Left ventricle myocardium inferior (tissue), 1 donor: ENCODE data around the gene RAB31. TPM values are rescaled to one million over a fixed set of nuclear protein-coding genes. Genes with fewer than 3 reads are reported as not detected.
"Not testable (repeated sequence)": the region's sequence is repeated elsewhere in the genome, so short reads cannot be mapped to it uniquely, and the experiment has no call there.

Experiments
- DNase-seq: peaks from one replicate; pipeline ENCODE4 v3.0.0-alpha.2; 2020
- H3K27ac ChIP-seq: fragments of 200-600 bp; replicated peaks from 2 replicates; pipeline ENCODE4 v1.8.0; 2021
- H3K27me3 ChIP-seq: fragments of 200-600 bp; 2 replicates; pipeline ENCODE4 v1.8.0; 2021; ENCODE audit warnings: low read depth
- H3K36me3 ChIP-seq: fragments of 200-600 bp; 2 replicates; pipeline ENCODE4 v1.8.0; 2021
- H3K4me1 ChIP-seq: fragments of 200-600 bp; 2 replicates; pipeline ENCODE4 v1.8.0; 2021
- H3K4me3 ChIP-seq: fragments of 200-600 bp; 2 replicates; pipeline ENCODE4 v1.8.0; 2021; ENCODE audit warnings: mild to moderate bottlenecking, moderate library complexity
- H3K9me3 ChIP-seq: fragments of 200-600 bp; replicated peaks from 2 replicates; pipeline ENCODE4 v1.8.0; 2021
- intact Hi-C: fragments of 100-400 bp; cut with micrococcal nuclease; formaldehyde crosslinking; loops from one replicate; pipeline ENCODE4 v1.11.0; 2022
- total RNA-seq: library from RNA; stranded (reverse); fragmentation: NEBNext Ultra II Directional; extraction: Animal tissue kit (Norgen Biotek cat#: 25700); gene quantifications from one replicate; pipeline ENCODE4 v1.2.1, GENCODE V29; 2021
- TF ChIP-seq, protein P1 (sequence below): fragments of 200-600 bp; IDR thresholded peaks from 2 replicates; pipeline ENCODE4 v1.8.0; 2021; ENCODE audit warnings: antibody characterized with exemption, mild to moderate bottlenecking, borderline replicate concordance
- donor health status: DM: no; HTN: yes; CAD: no; lungs with severe emphysema.

The RAB31 gene
- total RNA-seq, 1 donor from 2014 or later = 12.0 TPM

DNA sequence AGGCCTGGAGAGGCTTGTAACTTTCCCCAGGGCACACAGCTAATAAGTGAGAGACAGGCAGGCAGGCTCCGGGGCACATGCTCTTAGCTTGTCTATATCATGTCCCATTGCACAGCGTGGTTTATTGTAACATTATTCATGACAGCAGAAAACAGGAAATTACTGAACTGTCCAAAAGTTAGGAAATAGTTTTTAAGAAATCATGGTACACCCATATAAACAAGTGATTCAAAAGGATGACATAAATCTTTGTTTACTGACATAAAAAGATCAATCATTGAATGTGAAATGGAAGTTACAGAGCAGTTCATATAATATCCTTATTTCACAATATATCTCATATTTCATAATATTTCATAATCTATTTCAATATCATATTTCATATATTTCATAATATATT, 143.4 kb downstream of the RAB31 start:
- Histone ChIP-seq H3K27me3 (no peaks in the 10 kb centered on the region), H3K4me1 (peaks cover 24% of the 10 kb centered on the region), H3K27ac (no peak overlapping the region), H3K36me3 (no peaks in the 10 kb centered on the region), H3K4me3 (no peak overlapping the region), H3K9me3 (no peaks in the 10 kb centered on the region)
- TF ChIP-seq, protein P1, sequence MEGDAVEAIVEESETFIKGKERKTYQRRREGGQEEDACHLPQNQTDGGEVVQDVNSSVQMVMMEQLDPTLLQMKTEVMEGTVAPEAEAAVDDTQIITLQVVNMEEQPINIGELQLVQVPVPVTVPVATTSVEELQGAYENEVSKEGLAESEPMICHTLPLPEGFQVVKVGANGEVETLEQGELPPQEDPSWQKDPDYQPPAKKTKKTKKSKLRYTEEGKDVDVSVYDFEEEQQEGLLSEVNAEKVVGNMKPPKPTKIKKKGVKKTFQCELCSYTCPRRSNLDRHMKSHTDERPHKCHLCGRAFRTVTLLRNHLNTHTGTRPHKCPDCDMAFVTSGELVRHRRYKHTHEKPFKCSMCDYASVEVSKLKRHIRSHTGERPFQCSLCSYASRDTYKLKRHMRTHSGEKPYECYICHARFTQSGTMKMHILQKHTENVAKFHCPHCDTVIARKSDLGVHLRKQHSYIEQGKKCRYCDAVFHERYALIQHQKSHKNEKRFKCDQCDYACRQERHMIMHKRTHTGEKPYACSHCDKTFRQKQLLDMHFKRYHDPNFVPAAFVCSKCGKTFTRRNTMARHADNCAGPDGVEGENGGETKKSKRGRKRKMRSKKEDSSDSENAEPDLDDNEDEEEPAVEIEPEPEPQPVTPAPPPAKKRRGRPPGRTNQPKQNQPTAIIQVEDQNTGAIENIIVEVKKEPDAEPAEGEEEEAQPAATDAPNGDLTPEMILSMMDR = no peak
- intact Hi-C loops = no loop called here
- DNase-seq = no peak

DNA sequence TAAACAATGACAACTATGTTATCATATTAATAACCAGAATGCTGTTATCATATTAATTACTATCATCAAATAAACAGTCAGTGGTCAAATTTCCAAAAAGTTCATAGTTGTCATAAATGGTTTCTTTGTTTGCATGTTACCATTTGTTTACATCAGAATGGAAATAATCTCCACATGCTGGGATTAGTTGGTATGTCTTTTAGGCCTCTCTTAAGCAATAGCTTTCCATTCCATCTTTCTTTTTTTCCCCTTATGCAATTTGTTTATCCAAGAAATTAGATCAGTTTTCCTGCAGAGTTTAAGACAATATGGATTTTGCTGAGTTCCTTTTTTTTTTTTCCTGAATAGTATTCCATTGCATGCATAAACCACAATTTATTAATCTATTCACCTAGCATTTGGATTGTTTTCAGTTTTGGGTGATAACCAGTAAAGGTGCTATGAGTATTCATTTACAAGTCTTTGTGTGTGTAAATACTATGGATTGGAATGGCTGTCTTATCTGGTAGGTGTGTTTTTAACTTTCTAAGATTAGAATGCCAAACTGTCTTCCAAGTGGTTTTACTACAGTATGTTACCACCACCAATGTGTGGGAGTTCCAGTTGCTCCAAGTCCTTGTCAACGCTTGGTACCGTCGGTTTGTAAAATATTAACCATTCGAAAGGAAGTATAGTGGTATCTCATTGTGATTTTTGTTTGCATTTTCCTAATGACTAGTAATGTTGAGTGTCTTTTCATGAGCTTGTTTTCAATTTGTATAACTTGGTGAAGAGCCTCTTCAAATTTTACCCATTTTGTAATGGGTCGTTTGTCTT, 144.4 kb downstream of the RAB31 start:
- intact Hi-C loops = no loop called here
- Histone ChIP-seq H3K4me1 (peaks cover 15% of the 10 kb centered on the region), H3K27me3 (no peaks in the 10 kb centered on the region), H3K9me3 (no peaks in the 10 kb centered on the region), H3K27ac (no peak overlapping the region), H3K36me3 (no peaks in the 10 kb centered on the region), H3K4me3 (no peak overlapping the region)
- TF ChIP-seq, protein P1 = no peak
- DNase-seq = no peak

DNA sequence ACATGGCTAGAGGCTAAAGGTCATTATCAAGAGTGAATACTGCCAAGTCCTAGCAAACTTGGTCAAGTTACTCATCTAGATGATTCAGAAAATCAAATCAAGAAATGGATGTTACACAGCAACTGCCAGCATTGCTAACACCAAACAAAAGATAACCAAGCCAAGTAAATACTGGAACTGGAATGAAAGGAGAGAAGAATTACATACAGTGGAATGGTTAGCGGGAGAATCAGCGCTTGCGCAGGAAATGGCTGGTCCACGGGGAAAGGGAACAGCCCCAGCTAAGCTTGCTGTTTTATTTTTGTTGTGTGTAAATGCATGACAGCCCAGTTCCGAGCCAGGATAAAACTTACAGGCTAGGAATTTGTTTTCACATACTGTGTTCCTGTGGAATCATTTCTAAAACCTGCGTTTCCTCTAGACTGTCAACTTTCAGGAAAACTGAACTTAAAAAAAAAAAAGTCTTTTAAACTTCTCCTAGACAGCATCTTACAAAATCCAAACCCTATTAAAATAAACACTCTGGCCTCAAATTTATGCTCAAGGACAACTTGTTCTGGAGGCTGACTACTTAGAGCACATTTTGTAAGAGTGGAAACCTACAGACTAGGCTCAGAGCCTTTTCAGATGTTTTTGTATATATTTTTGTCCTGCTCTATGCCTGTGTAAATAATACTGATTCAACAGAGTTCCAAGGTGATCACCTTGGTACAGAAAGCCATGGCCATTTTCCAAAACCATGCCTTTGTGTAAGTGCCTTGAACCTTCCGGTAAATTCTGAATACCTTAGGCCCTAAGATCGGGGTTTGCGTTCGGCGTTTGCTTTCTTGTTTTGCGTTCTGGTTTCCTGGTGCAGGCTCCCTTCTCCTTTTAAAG, 146.9 kb downstream of the RAB31 start:
- TF ChIP-seq, protein P1 = no peak
- Histone ChIP-seq H3K4me1 (peaks cover 11% of the 10 kb centered on the region), H3K27ac (no peak overlapping the region), H3K36me3 (no peaks in the 10 kb centered on the region), H3K4me3 (no peak overlapping the region), H3K27me3 (no peaks in the 10 kb centered on the region), H3K9me3 (no peaks in the 10 kb centered on the region)
- intact Hi-C loops = no loop called here
- DNase-seq = no peak

DNA sequence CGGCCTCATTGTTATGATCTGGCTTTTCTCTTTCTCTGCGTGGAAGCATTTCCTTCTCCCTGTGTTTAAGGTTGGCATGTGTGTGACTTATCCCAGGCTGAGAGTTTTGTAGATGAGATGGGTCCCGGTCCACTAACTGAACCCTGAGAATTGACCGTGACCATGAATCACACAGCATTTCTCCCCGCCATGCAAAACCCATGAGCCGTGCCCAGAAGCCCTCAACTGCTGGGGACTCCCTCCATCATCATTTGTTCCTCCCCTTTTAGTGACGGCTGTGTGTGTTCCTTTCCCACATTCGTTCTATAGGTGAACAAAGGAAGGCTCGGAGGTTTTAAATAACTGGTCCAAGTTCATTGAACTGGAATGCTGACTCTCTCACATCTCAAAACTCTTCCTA, 147.6 kb downstream of the RAB31 start:
- no peak for DNase-seq
- H3K4me1 ChIP-seq = peaks cover 11% of the 10 kb centered on the region
- intact Hi-C loops = no loop called here
- TF ChIP-seq, protein P1 = no peak
- no peak overlapping the region for H3K27ac ChIP-seq
- no peaks in the 10 kb centered on the region for H3K9me3 ChIP-seq
- no peaks in the 10 kb centered on the region for H3K36me3 ChIP-seq
- no peaks in the 10 kb centered on the region for H3K27me3 ChIP-seq
- H3K4me3 ChIP-seq = no peak overlapping the region

DNA sequence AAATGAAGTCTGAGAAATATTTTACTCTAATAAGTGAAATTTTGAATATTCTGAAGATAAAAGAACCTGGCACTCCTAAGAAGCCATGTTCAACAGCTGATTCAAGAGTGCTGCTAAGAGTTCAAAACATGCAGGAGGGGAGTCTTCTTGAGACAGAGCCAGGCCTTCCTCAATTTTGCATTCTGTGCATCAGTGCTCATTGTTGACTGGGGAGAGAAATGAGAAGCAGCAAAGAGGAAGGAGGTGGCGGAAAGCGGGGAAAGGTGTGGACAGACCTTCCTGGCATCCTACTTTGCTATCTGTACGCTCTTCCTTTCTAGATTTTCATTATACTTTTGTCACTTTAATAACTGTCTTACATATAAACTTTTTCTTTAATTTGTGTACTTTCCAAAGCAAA, 148.0 kb downstream of the RAB31 start:
- Histone ChIP-seq H3K4me3 (no peak overlapping the region), H3K36me3 (no peaks in the 10 kb centered on the region), H3K27me3 (no peaks in the 10 kb centered on the region), H3K9me3 (no peaks in the 10 kb centered on the region), H3K27ac (no peak overlapping the region), H3K4me1 (peaks cover 11% of the 10 kb centered on the region)
- DNase-seq = no peak
- intact Hi-C loops = no loop called here
- TF ChIP-seq, protein P1 = no peak

DNA sequence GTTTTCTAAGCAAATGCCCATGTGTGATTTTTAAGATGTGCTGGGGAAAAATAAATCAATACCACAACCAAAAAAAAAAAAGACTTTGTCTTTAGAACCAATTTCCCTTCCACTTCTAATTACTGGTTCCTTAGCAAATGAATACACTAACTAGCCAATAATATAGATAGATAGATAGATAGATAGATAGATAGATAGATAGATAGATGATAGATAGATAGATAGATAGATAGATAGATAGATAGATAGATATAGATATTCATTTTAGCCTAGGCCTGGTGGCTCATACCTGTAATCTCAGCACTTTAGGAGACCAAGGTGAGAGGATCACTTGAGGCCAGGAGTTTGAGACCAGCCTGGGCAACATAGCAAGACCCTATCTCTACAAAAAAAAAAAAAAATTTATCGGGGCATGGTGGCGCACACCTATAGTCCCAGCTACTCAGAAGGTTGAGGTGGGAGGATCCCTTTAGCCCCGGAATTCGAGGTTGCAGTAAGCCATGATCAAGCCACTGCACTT, 149.4 kb downstream of the RAB31 start:
- H3K36me3 ChIP-seq, H3K4me3 ChIP-seq, DNase-seq, H3K27me3 ChIP-seq, intact Hi-C loops, H3K9me3 ChIP-seq, H3K27ac ChIP-seq: not testable (repeated sequence)
- peaks cover 11% of the 10 kb centered on the region for H3K4me1 ChIP-seq
